ENCODE results near the gene CACHD1. TPM values are rescaled to one million over a fixed set of nuclear protein-coding genes. Genes with fewer than 3 reads are reported as not detected.

Gene CACHD1
- total and polyA plus RNA-seq, 2 of the 8 experiments (the other 6 are each of a cell fraction or from before 2014, with no cell fraction given), result 22.2 to 42.5 TPM

DNA sequence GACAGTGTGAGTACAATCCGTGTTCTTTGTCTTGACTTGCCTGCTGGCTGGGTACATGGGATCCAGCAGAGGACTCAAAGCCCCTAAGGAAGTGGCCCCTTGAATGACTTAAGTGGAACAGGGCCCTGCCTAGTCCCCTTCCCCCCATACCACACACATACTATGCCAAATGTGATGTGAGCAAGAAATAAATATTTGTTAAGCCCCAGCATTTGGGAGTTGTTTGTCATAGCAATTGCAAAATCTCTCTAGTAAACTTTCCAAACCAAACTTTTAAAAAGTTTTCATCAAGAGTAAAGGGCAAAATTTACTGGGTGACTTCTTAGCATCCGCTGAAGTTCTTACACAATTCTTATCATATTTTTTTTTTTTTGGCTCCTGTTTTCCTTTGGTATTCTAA, 32.5 kb upstream of the CACHD1 start (continued):
- no peak for TF ChIP-seq CTBP2 (IDR thresholded peaks at IDR 0.05; ENCODE audit: borderline replicate concordance, insufficient read depth, insufficient read length, low read length)
- TF ChIP-seq, protein P1, sequence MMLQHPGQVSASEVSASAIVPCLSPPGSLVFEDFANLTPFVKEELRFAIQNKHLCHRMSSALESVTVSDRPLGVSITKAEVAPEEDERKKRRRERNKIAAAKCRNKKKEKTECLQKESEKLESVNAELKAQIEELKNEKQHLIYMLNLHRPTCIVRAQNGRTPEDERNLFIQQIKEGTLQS (IDR thresholded peaks at IDR 0.05; ENCODE audit: insufficient read depth, low read depth, low read length), result no peak
- TF ChIP-seq SP1 (IDR thresholded peaks at IDR 0.05; ENCODE audit: low read depth, low read length), result no peak

Data from H1 (cell line).